Stimulated activated CD8-positive, alpha-beta memory T cell treated with anti-CD3 and anti-CD28 coated beads, Interleukin-2, amount 100 ng/mL, for 48 hours (primary cell): ENCODE results near the gene PLXNC1.

ENCODE experiments used
- DNase-seq, 2 donors: peaks; one replicate each; pipeline ENCODE4 v3.0.0-alpha.2; 2020; ENCODE audit warnings: low read depth in 2 of 2

The PLXNC1 gene

GRCh38 chr12:94147991-94148738, at the start of gene PLXNC1:
TSS of gene PLXNC1 (plus strand) at chr12:94148577. CDS start at chr12:94148972, 395 bp downstream.
- peak; percentile 52 to 66 for DNase-seq

GRCh38 chr12:94099191-94099590, 49.2 kb upstream of the PLXNC1 start:
- no peak for DNase-seq

- no peak for DNase-seq
Measured at GRCh38 chr12:94099632-94100031, 48.7 kb upstream of the PLXNC1 start.

DNA sequence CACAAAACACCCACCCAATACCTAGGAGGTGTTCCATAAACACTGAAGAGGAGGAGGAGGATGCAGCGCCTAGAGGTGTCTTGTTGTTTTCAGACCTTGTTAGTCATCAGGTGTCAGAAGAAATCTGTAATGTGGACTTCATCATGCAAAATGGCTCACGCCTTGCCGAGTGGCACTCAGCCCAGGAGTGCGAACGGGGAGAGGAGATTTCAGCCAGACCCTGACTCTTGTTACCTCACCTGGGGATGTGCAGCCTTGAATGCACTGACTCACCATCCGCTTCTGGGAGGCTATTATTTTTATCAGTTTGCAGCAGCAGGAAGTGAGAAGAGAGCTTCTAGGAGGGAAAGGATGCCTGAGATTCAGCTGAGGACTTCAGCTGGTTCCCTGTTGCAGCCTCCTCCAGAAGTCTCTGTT, 48.2 kb upstream of the PLXNC1 start:
- no peak for DNase-seq

- peak; percentile 65 to 68 for DNase-seq
Measured at GRCh38 chr12:94100990-94101737, 47.2 kb upstream of the PLXNC1 start.

DNA sequence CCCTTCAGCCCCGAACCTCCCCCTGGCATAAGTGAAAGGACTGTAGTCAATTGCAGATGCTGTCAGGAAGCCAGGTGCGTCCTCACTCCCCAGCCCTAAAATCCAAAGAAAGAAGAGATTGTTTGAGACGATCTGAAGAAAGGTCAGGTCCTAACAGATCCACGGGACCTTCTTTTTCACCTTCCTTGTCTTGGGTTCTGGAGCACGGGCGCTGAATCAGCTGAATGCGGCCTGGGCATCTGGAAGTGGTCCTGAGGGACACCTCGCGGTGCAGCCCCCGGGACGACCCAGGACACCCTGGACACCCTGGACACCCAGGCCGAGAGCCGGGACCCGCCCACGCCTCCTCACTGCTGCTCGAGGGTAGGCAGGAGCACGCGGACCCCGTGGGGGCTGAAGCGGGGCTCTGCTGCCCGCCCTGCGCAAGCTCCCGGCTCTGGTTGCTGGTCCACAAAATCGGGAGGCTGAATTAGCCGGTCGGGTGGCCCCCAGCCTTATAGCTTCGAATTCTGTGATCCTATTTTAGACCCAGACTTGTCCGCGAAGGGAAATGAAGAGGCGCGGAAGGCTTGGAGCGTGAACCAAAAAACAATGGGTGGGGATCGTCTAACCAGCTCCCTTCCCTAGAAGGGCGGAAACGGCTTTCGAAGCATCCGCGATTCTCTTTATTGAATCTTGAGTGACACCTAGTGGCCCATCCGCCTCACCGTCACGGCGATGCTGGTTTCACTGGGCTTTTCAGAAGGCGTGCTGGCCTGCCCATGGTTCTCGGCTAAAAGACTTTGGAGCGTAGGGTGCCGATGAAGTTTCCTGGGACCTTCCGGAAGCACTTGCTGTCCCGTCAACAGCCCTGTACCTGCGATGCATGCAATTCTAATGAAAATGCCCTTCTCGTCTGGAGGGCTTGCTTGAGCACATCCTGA, 46.4 kb upstream of the PLXNC1 start:
- peak; percentile 67 to 77 for DNase-seq

DNA sequence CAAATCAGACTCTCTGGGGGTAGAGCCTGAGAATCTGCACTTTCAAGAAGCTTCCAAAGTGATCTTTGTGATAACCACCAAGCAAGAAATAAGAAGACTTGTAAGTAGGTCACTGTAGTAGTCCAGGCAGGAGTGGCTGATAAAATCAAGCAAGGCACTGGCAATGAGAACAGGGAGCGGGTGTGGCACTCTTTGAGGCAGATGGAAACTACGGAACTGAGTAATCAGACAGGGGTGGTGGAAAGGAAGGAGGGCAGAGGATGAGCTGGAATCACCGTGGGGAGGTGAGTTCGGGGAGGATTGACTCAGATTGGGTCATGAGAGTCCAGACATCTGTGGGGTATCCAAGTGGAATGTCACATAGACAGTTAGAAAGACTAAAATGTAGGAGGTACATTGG, 44.4 kb upstream of the PLXNC1 start:
- no peak for DNase-seq

- DNase-seq, result no peak
Measured at GRCh38 chr12:94107910-94108309, 40.5 kb upstream of the PLXNC1 start.

DNA sequence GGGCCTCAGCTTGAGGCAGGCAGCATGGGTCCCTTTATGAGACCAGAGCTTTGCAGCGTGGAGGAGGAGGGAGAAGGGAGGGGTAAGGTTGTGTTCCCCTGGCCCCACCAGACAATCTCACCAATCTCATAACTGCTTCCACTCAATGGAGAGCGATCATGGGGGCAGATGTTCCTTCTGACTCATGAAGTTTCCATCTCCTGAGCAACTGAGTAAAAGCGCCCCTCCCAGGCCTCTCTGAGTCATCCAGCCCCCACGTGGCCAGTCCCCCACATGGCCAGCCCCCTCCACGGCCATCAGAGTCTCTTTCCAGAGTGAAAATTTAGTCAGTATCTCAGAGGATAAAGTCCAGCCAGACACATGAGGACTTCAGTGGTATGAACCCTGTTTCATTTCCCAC, 39.2 kb upstream of the PLXNC1 start:
- DNase-seq, result peak; percentile 49 to 54

- no peak for DNase-seq
Measured at GRCh38 chr12:94110258-94110657, 38.1 kb upstream of the PLXNC1 start.

- DNase-seq, result no peak
Measured at GRCh38 chr12:94111302-94111701, 37.1 kb upstream of the PLXNC1 start.

DNA sequence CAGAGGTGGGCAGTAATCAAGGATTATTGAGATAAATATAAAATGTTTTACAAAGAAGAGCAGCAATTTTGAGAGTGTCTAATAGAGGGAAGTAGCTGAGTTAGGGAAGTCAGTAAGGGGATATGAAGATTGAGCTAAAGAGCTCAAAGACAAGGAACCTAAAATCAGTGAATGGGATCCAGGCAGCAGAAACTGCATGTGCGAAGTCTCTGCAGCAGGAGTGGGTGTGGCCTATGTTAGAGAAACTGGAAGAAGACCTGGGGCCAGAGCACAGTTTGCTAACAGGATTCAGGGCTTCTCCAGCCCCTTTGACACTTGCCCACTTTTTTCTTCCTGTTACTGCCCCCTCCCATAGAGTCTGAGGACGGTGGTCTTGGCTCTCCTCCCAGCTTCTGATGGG, 36.3 kb upstream of the PLXNC1 start:
- no peak for DNase-seq

- DNase-seq, result no peak
Measured at GRCh38 chr12:94114166-94114565, 34.2 kb upstream of the PLXNC1 start.

- no peak for DNase-seq
Measured at GRCh38 chr12:94116191-94116590, 32.2 kb upstream of the PLXNC1 start.

DNA sequence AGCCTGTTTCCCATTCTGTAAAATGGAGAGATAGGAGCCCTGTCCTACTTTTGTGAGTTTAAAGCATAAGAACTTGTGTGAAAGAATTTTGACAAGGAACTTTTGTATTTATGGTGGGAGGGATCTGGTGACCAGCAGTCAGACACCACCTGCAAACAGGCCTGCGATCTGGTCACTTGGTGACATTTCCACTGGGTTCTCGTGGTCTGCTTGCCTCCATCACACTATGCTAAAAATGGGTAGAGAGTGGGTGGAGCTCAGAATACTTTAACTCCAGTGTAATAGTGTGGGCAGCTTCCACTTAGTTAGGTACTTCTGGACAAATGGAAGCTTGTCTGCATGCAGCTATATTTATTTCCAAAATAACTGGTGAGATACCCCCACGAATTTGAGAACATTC, 26.5 kb upstream of the PLXNC1 start:
- DNase-seq, result no peak

DNA sequence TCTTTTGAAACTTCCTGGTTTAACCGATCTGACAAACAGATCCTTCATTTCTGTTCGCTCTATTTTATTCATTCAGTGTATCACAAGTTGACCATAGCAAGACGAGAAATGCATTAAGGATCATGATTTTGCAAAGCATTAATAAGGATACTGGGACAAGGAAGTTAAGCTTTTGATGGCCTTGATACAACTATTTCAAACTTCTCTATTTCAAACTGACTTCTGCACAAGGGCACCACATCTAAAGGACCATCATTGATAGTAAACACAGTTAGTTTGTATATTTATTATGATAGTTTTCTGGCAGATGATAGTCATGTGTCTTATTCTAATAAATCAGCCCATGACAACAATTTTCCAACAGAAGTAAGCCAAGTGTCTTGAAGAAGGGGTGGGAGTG, 25.8 kb upstream of the PLXNC1 start:
- DNase-seq, result no peak

GRCh38 chr12:94123127-94123526, 25.2 kb upstream of the PLXNC1 start:
- DNase-seq, result no peak

- no peak for DNase-seq
Measured at GRCh38 chr12:94126067-94126466, 22.3 kb upstream of the PLXNC1 start.

DNA sequence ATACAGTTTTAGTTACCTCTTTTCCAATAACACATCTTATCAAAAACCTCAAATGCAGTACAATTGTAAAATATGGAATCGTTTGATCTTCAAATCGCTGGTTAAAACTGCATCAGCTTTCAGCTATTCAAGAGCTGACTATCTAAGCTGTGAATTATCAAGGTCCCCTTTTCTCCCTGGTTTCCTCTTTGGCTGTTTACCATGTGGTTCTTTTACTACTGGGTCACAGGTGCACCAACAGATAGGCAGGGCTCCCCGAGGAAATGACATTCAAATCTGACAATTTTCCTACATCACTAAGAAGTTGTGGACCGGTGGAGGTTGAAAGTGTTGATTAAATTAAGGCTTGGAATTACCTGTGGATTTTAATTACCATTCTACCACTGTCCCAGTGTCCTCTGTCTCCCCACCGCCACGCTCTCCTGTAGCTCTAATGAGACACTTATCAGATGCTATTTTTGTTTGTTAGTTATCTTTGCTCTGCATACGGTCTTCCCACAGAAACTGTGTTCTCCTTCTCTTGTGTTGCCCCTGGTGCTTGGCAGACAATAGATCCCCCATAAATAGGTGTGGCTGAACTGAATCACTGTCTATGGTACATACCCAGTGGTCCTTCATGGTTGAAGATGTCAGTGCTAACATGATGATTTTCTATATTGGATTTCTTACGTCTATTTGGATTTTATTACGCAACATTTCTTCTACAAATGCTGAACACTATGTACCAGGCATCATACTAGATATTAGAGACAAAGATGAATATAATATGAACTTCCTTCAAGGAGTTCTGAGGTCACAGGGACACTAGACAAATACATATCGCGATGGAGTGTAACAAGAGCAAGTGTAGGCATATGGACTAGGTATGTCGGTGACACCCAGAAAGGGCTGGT, 20.9 kb upstream of the PLXNC1 start:
- no peak for DNase-seq

DNA sequence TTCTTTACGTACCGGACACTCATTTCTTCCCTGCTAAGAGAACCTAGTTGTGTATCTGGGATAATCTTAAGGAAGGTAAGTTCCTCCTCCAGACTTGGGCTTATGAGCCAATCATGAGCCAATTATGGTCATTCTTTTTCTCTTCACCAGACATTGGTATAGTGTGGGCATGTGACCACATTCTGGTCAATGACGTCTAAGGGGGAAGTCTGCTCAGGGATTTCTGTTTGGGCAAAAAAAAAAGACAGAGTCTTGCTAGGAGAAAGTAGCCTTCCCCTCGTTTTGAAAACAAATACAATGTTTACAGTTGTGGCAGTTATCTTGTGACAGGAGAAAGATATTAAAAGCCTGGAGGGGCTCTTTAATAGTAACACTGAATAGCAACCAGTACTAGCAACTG, 20.1 kb upstream of the PLXNC1 start:
- no peak for DNase-seq
